GM19025 (cell line): ENCODE data around the gene TPSB2.
"Not testable (repeated sequence)": the region's sequence is repeated elsewhere in the genome, so short reads cannot be mapped to it uniquely, and the experiment has no call there.

Experiments used
- ATAC-seq: cut with Tn5 transposase; IDR thresholded peaks from one replicate; pipeline ENCODE4 v1.9.1; 2021; ENCODE audit warnings: mild to moderate bottlenecking, low read depth, moderate library complexity; ENCODE audit not compliant: unreplicated experiment

TPSB2 gene

GRCh38 chr16:1230084-1230470 lies at the start of gene TPSB2:
Gene TPSB2, minus strand, starts transcription at chr16:1230184. Its CDS starts 233 bp downstream, at chr16:1229951.
- not testable (repeated sequence) for ATAC-seq

- no peak for ATAC-seq
These were observed 49.3 kb upstream of the TPSB2 start for GRCh38 chr16:1279081-1279944.

- no peak for ATAC-seq
These were observed 48.5 kb upstream of the TPSB2 start for GRCh38 chr16:1278477-1278876.

DNA sequence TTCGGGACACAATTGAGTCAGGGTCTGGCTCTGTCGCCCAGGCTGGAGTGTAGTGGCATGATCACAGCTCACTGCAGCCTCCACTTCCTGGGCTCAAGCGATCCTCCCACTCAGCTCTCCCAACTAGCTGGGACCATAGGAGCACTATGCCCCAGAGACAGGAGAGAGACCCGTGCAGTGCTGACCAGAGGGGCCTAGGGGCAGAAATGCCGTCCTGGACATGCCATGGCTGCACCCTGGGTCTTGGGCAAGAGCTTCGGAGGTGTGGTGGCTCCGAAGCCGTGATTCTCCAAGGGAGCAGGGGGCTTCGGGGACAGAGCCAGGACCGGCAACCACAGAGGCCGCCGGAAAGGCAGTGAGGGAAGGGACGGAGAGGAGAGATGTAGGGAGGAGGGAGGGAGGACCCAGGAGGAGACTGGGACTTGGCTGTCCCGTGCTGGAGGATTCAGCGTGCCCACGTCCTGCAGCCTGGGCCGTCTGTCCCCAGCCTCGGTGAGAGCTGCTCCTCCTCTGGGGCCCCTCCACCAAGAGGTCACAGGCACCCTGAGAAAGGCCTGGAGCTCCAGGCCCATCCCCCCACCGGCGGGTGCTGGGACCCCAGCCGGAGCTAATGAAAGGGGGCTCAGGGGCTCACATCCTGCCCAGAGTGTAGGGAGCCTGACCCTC lies 47.8 kb upstream of the TPSB2 start:
- no peak for ATAC-seq

GRCh38 chr16:1277151-1277598 lies 47.2 kb upstream of the TPSB2 start:
- no peak for ATAC-seq

DNA sequence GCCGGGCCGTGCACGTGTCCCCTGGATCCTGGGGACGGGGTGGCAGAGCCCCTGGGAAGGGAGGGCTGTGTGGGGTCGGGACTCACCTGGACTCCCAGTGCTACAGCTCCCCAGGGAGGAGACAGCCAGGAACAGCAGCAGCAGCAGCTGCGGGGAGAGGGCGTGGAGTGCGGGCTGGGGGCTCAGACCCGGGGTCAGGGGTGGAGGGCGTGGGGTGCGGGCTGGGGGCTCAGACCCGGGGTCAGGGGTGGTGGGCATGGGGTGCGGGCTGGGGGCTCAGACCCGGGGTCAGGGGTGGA lies 46.5 kb upstream of the TPSB2 start:
- no peak for ATAC-seq

DNA sequence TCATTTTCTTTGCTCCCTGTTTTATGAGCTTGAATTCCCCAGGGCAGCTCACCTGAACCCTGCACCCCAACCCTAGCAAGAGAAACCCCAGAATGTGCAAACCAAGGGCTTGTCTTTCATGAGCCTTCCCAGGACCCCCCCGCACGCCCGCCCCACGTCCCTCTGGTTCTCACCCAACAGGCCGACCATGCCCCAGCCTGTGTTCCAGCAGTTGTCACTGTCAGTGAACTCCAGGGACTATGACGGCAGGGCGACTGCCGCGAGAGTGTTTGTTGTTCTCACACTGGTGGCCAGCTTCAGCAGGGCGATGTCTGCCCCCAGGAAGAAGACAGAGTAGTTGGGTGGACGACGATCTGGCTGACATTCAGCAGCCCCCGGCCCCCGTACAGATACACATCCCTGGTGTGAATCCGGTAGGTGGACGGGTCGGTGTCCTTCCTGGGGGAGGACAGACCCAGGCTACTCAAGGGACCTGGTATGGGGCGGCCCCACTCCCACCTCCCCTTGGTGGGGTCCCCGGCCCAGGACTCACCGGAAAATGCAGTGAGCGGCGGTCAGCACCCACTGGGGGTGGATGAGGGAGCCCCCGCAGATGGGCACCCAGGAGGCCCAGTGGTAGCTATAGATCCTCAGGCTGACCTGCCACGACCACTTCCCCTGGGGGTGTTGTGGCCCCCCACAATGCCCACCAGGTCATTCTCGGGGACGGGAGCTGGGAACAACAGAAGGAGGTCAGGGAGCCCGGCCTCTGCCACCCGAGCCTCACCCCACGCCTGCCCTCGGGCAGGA lies 46.0 kb upstream of the TPSB2 start:
- ATAC-seq, result no peak

- ATAC-seq, result no peak
These were observed 44.8 kb upstream of the TPSB2 start for GRCh38 chr16:1274767-1275166.

DNA sequence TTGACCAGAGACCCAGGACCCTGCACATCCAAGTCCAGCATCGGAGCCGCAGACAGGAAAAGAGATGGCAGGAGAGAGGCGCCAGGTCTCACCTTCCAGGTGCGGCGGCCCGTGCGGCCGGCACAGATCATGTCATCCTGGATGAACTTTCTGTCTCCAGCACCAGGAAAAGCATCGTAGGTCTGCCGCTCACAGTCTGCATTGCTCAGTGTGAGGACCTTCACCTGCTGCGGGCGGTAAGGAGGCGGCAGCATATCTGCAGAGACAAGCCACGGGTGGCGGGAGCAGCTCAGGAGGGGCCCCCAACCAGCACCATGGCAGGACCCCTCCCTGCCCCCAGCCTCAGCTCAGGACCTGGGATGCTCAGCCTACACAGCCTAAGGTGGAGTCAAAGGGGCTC lies 43.8 kb upstream of the TPSB2 start:
- ATAC-seq, result no peak

DNA sequence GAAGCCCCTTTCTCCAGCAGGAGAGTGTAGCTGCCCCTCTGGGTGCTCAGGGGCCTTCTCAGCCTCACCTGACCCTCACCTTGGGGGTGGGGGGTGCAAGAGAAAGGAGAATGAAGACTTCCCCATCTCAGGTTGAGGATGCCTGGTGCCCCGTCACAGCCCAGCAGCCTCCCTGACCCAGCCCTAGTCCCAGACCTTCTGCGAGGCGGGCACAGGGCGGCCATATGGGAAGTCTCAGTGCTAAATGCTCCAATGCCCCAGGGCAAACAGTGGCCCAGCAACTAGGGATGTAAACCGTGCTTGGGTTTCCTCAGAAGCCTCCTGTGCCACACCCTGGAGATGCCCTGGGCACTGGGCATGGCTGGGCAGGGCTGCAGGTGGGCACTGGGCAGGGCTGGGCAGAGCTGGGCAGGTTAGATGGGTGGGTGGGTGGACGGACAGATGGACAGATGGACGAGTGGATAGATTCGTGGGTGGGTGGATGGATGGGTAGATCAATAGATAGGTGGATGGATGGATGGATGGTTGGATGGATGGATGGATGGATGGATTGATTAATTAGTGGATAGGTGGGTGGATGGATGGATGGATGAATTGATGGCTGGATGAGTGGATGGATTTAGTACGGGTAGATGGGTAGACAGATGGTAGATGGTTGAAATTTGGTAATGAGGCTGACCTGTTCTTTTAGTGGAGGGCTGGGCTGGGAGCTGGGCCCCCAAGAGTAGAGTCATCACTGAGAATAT lies 42.6 kb upstream of the TPSB2 start:
- no peak for ATAC-seq

GRCh38 chr16:1271724-1272413 lies 41.9 kb upstream of the TPSB2 start:
- ATAC-seq, result not testable (repeated sequence)

GRCh38 chr16:1271380-1271723 lies 41.4 kb upstream of the TPSB2 start:
- no peak for ATAC-seq

GRCh38 chr16:1269418-1269817 lies 39.4 kb upstream of the TPSB2 start:
- not testable (repeated sequence) for ATAC-seq

DNA sequence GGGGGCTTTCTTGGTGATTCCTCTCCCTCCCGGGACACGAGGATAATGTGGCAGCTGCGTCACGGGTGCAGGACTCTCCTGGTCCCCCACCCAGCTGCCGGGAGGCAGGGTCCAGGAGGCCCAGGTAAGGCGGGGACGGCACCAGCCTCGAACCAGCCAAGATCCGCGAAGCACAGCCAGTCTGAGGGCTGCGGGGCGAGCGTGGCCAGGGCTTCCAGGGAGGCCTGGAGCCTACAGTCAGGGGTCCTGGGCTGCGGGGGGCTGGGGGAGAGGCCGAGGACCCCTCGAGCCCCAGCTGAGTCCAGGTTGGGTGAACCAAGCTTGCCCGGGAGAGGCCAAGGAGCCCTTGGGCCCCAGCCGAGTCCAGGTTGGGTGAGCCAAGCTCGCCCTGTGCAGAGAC lies 35.8 kb upstream of the TPSB2 start:
- ATAC-seq, result no peak

- no peak for ATAC-seq
These were observed 35.2 kb upstream of the TPSB2 start for GRCh38 chr16:1265090-1265630.

- ATAC-seq, result no peak
These were observed 34.5 kb upstream of the TPSB2 start for GRCh38 chr16:1264345-1265089.

DNA sequence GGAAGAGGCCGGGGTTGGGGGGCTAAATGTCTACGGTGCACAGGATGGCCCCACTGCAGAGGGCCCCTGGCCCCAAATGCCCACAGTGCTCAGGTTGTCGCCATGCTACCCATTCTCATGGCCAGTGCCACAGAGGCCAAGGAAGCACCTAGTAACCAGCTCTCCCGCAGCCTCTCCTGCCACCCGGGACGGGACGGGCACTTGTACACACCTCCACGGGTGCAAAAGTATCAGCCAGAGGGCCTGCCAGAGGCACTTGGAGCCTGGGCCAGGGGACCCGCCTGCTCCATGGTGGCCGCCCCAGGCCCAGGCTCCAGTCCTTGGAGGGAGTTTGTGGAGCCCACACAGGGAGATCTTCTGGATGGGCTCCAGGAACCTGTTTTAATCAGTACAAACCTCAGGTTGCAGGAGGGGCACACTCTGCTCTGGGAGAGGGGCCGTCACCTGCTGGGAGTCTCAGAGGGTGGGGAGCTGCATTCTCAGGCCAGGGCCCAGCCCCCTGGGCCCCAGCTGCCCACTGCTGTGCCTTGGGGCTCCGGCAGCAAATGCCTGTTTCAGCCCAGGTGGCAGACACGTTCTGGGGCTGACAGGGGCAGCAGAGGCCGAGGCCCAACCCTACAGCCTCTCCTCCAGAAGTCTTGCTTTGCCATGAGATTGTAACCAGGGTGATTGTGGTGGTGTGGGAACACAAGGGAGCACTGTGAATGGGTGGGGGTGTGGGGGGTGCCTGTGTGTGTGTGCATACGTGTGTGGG lies 33.8 kb upstream of the TPSB2 start:
- ATAC-seq, result no peak

DNA sequence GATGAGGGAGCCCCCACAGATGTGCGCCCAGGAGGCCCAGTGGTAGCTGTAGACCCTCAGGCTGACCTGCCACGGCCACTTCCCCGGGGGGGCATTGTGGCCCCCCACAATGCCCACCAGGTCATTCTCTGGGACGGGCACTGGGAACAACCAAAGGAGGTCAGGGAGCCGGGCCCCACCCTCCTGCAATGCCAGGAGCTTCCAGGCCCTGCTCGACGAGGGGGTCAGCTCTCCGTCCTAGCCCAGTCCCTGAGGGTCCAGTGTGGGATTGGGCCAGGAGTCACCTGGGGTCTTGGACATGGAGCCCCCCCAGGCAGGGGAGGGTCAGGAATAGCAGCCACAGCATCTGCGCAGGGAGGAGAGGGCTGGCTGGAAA lies 32.9 kb upstream of the TPSB2 start:
- no peak for ATAC-seq
